Sigmoid colon (tissue), 7 donors: ENCODE data around the gene PTPN21. TPM values are rescaled to one million over a fixed set of nuclear protein-coding genes. Genes with fewer than 3 reads are reported as not detected.

ENCODE experiments used
- DNase-seq: peaks from one replicate; pipeline ENCODE4 v3.0.0-alpha.2; 2019
- H3K27ac ChIP-seq, 4 donors: fragments of 200-600 bp; sonication (generic); one replicate each; pipeline ENCODE4 v1.5.1; 2016 to 2019; ENCODE audit warnings: mild to moderate bottlenecking in 1 of 4
- H3K27me3 ChIP-seq, 3 donors: fragments of 200-600 bp; sonication (generic); one replicate each; pipeline ENCODE4 v1.5.1; 2019; ENCODE audit warnings: mild to moderate bottlenecking in 1 of 3
- H3K36me3 ChIP-seq, 4 donors: fragments of 200-600 bp; sonication (generic); one replicate each; pipeline ENCODE4 v1.5.1; 2016 to 2019
- H3K4me1 ChIP-seq, 4 donors: fragments of 200-600 bp; sonication (generic); one replicate each; pipeline ENCODE4 v1.5.1; 2017 to 2019
- H3K4me3 ChIP-seq, 4 donors: fragments of 200-600 bp; sonication (generic); one replicate each; pipeline ENCODE4 v1.5.1; 2017 to 2019; ENCODE audit warnings: mild to moderate bottlenecking in 2 of 4, moderate library complexity in 1 of 4
- H3K9me3 ChIP-seq, 4 donors: fragments of 200-600 bp in 3 of 4; sonication (generic) in 3 of 4; one replicate each; pipeline versions ENCODE4 v1.5.1 to v1.6.1; 2013 to 2019
- EP300 ChIP-seq, 4 donors: sonication (generic); formaldehyde crosslinking; IDR thresholded peaks; one replicate each; pipeline ENCODE4 v1.6.1; 2017; ENCODE audit warnings: antibody characterized with exemption in 4 of 4
- POLR2A ChIP-seq, 2 donors: fragments of 450-650 bp; IDR thresholded peaks; one replicate each; pipeline ENCODE4 v1.6.1; 2016; ENCODE audit warnings: antibody characterized with exemption in 2 of 2, mild to moderate bottlenecking in 2 of 2, moderate library complexity in 2 of 2
- POLR2AphosphoS5 ChIP-seq, 4 donors: sonication (generic); formaldehyde crosslinking; IDR thresholded peaks; one replicate each; pipeline ENCODE4 v1.6.1; 2017; ENCODE audit warnings: antibody characterized with exemption in 4 of 4
- WGBS, 2 donors: extraction: QIAGEN DNeasy Blood & Tissue Kit; methylation state at CpG; one replicate each; pipeline ENCODE4 v1.1.7; 2013; 5-methylcytosine and 5-hydroxymethylcytosine counted together
- intact Hi-C: fragments of 100-400 bp; cut with DNase I; formaldehyde crosslinking; loops from one replicate; pipeline ENCODE4 v1.15.1; 2023
- polyA plus RNA-seq, 3 donors: library from polyadenylated mRNA; stranded (reverse); fragments of 200-250 nt; gene quantifications; one replicate each; pipeline ENCODE4 v1.2.3, GENCODE V29; 2013
- total RNA-seq, 4 donors: library from RNA; depleted of rRNA; stranded (reverse); fragments of >200 nt; gene quantifications; one replicate each; pipeline ENCODE4 v1.1.0, GENCODE V29; 2016
- TF ChIP-seq, protein P1 (sequence below), 4 experiments: fragments of 450-650 bp in 3 of 4; fragments of 200-600 bp in 1 of 4; IDR thresholded peaks; one replicate each; pipeline ENCODE4 v1.5.1; 2016 to 2019; ENCODE audit warnings: antibody characterized with exemption in 4 of 4, mild to moderate bottlenecking in 3 of 4, moderate library complexity in 2 of 4
- donor health status: healthy with polysubstance abuse.
- donor health status: Bipolar disorder and iron deficiency.
- donor health status: healthy.

Gene PTPN21
- 10 to 100 TPM; 13.7 to 29.1 (median 17.5) TPM for total RNA-seq
- polyA plus RNA-seq, result 10 to 100 TPM in 1 of 3 donors, 1 to 10 TPM in 2; 7.3 to 12.6 (median 9.5) TPM

GRCh38 chr14:88554457-88555286 is at the start of gene PTPN21:
PTPN21 (minus strand) TSS chr14:88555007; CDS start chr14:88550417, 4,590 bp downstream.
- 1% methylated on average over 103 of the region's 103 CpGs for WGBS, 2 donors

GRCh38 chr14:88604212-88604611 is 49.4 kb upstream of the PTPN21 start:
- H3K27ac ChIP-seq, result no peak overlapping the region
- peaks cover 17 to 100% (median 52%) of the 10 kb centered on the region in 4 donors for H3K36me3 ChIP-seq
- TF ChIP-seq EP300 (IDR thresholded peaks at IDR 0.05) (no peak), POLR2AphosphoS5 (IDR thresholded peaks at IDR 0.05) (no peak), POLR2A (IDR thresholded peaks at IDR 0.05) (no peak)
- TF ChIP-seq, protein P1, sequence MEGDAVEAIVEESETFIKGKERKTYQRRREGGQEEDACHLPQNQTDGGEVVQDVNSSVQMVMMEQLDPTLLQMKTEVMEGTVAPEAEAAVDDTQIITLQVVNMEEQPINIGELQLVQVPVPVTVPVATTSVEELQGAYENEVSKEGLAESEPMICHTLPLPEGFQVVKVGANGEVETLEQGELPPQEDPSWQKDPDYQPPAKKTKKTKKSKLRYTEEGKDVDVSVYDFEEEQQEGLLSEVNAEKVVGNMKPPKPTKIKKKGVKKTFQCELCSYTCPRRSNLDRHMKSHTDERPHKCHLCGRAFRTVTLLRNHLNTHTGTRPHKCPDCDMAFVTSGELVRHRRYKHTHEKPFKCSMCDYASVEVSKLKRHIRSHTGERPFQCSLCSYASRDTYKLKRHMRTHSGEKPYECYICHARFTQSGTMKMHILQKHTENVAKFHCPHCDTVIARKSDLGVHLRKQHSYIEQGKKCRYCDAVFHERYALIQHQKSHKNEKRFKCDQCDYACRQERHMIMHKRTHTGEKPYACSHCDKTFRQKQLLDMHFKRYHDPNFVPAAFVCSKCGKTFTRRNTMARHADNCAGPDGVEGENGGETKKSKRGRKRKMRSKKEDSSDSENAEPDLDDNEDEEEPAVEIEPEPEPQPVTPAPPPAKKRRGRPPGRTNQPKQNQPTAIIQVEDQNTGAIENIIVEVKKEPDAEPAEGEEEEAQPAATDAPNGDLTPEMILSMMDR (IDR thresholded peaks at IDR 0.05), result no peak
- no peaks in the 10 kb centered on the region for H3K9me3 ChIP-seq
- no peak for DNase-seq
- intact Hi-C loops, result no loop called here
- H3K4me3 ChIP-seq, result no peak overlapping the region
- no peaks in the 10 kb centered on the region for H3K4me1 ChIP-seq
- no peaks in the 10 kb centered on the region for H3K27me3 ChIP-seq

More at GRCh38 chr14:88554457-88555286, at the start of gene PTPN21:
- peak; percentile 88 for DNase-seq
- no peaks in the 10 kb centered on the region for H3K9me3 ChIP-seq
- TF ChIP-seq POLR2A (IDR thresholded peaks at IDR 0.05) (no peak), POLR2AphosphoS5 (IDR thresholded peaks at IDR 0.05) (peak in 3 of 4 donors; percentile 31 to 79 (median 72))
- TF ChIP-seq, protein P1 (IDR thresholded peaks at IDR 0.05), result no peak
- peaks cover 0 to 43% (median 32%) of the 10 kb centered on the region in 4 donors for H3K4me1 ChIP-seq
- peak within 1 kb of the TSS; percentile 85 to 93 (median 90) for H3K27ac ChIP-seq
- H3K36me3 ChIP-seq, result peaks cover 0 to 7% (median 0%) of the 10 kb centered on the region in 4 donors
- peak within 1 kb of the TSS; percentile 70 to 80 (median 78) for H3K4me3 ChIP-seq
- intact Hi-C loops, result loop anchor here (5.0 to 10.0 kb wide), 3 partner anchors 170 to 562 kb away; partner anchors contain the start of genes GALC, SPATA7 and TTC8
- no peaks in the 10 kb centered on the region for H3K27me3 ChIP-seq

DNA sequence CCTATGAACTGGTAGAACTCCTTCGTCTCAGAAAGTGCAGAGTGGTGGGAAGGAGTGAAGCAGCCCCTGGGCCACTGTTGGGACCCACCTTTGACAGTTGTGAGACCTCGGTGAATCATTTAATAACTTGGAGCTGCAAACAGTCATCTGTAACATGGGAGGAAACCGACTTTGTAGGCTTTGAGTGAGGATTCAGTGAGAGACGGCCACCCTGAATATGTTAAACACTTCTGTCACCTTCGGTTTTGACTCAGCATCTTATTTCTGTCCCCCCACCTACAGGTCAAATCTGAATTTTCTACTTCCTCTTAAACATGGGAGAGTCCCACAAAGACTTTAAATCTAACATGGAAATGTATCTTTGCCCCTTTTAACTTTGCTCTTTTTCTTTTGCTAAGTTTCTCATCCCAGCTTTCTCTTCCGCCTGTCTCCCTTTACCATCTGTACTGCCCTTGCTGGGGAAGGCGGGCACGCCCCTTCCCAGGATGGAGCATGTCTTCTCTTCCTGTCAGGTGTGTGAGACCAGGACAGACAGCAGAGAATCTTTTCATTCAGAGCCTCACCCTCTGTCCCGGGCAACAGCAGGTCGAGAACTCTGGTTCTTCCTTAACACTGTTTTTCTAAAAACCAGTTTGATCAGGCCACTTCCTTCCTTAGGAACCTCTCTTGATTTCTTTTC is 45.1 kb upstream of the PTPN21 start:
- Histone ChIP-seq H3K4me1 (no peaks in the 10 kb centered on the region), H3K27ac (no peak overlapping the region), H3K27me3 (no peaks in the 10 kb centered on the region), H3K9me3 (no peaks in the 10 kb centered on the region), H3K36me3 (peaks cover 20 to 98% (median 54%) of the 10 kb centered on the region in 4 donors), H3K4me3 (no peak overlapping the region)
- intact Hi-C loops, result no loop called here
- DNase-seq, result no peak
- WGBS, 2 donors, result 68 to 79% methylated on average over 10 of the region's 10 CpGs
- TF ChIP-seq, protein P1 (IDR thresholded peaks at IDR 0.05), result no peak
- TF ChIP-seq EP300 (IDR thresholded peaks at IDR 0.05) (no peak), POLR2AphosphoS5 (IDR thresholded peaks at IDR 0.05) (no peak), POLR2A (IDR thresholded peaks at IDR 0.05) (no peak)

DNA sequence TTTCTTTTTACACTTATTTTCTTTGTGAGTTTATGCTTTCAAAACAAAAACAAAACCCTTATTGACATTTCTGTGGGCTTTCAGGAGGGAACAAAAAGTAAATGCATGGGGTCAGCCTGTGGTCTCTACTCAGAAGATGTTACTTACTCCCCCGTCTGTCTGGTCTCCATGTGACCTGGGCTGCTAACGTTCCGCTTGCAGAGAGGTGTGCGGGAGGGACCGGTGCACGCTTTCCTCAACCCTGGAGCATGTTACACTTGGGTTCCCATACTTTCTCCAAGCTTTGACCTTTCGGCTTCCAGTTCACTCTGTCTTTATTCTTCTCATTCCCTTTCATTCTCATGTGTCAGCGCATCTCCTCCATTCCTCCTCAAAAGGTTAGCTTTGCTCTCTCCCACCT is 44.5 kb upstream of the PTPN21 start:
- Histone ChIP-seq H3K9me3 (no peaks in the 10 kb centered on the region), H3K4me1 (no peaks in the 10 kb centered on the region), H3K27ac (no peak overlapping the region), H3K4me3 (no peak overlapping the region), H3K36me3 (peaks cover 20 to 98% (median 54%) of the 10 kb centered on the region in 4 donors), H3K27me3 (no peaks in the 10 kb centered on the region)
- TF ChIP-seq, protein P1 (IDR thresholded peaks at IDR 0.05), result no peak
- TF ChIP-seq EP300 (IDR thresholded peaks at IDR 0.05), result no peak
- no peak for TF ChIP-seq POLR2A (IDR thresholded peaks at IDR 0.05)
- TF ChIP-seq POLR2AphosphoS5 (IDR thresholded peaks at IDR 0.05), result no peak
- intact Hi-C loops, result no loop called here
- 86 to 93% methylated on average over 8 of the region's 8 CpGs for WGBS, 2 donors
- no peak for DNase-seq
